GM23338 (cell line): ENCODE measurements around the gene PODN. TPM values are rescaled to one million over a fixed set of nuclear protein-coding genes. Genes with fewer than 3 reads are reported as not detected.

Experiments
- ETS1 ChIP-seq: IDR thresholded peaks from 2 replicates; pipeline ENCODE4 v1.6.1; 2016; ENCODE audit warnings: antibody characterized with exemption
- JUNB ChIP-seq: IDR thresholded peaks from one replicate; pipeline ENCODE4 v1.6.1; 2016; ENCODE audit warnings: antibody characterized with exemption; ENCODE audit not compliant: unreplicated experiment
- NANOG ChIP-seq: IDR thresholded peaks from 2 replicates; pipeline ENCODE4 v1.6.1; 2016; ENCODE audit warnings: antibody characterized with exemption, borderline replicate concordance
- STAT1 ChIP-seq: IDR thresholded peaks from one replicate; pipeline ENCODE4 v1.6.1; 2016; ENCODE audit warnings: antibody characterized with exemption; ENCODE audit not compliant: unreplicated experiment
- ZNF114 ChIP-seq: fragments of 250-450 bp; sonication (Bioruptor Pico); IDR thresholded peaks from 2 replicates; pipeline ENCODE4 v1.5.0; 2020; ENCODE audit warnings: mild to moderate bottlenecking, moderate library complexity
- ZNF331 ChIP-seq: fragments of 250-450 bp; sonication (Bioruptor Pico); IDR thresholded peaks from 2 replicates; pipeline ENCODE4 v1.5.0; 2020; ENCODE audit warnings: low read depth, mild to moderate bottlenecking, moderate library complexity
- ZNF462 ChIP-seq: fragments of 250-450 bp; sonication (Bioruptor Pico); IDR thresholded peaks from 2 replicates; pipeline ENCODE4 v1.5.0; 2020; ENCODE audit warnings: mild to moderate bottlenecking, moderate library complexity
- polyA plus RNA-seq: library from polyadenylated mRNA; unstranded; fragments of >200 nt; fragmentation: Nextera tagmentation; extraction: Ambion mirVana; gene quantifications from 2 replicates; pipeline ENCODE4 v1.2.1, GENCODE V29; 2016
- total RNA-seq: library from RNA; depleted of rRNA; stranded (reverse); fragments of >200 nt; shearing (Covaris generic); gene quantifications from 2 replicates; pipeline ENCODE4 v1.2.3, GENCODE V29; 2014
- TF ChIP-seq, protein P1 (sequence below), 2 experiments: fragments of 200-600 bp in 1 of 2; sonication (generic) in 1 of 2; conservative IDR thresholded peaks; 2 replicates each; pipeline versions ENCODE4 v1.5.1 to v1.6.1; 2016 to 2017; ENCODE audit warnings: antibody characterized with exemption in 2 of 2, low read depth in 2 of 2, mild to moderate bottlenecking in 2 of 2, moderate library complexity in 1 of 2

Gene PODN
- total and polyA plus RNA-seq, 2 experiments from 2014 or later = 0.16 to 0.24 TPM

DNA sequence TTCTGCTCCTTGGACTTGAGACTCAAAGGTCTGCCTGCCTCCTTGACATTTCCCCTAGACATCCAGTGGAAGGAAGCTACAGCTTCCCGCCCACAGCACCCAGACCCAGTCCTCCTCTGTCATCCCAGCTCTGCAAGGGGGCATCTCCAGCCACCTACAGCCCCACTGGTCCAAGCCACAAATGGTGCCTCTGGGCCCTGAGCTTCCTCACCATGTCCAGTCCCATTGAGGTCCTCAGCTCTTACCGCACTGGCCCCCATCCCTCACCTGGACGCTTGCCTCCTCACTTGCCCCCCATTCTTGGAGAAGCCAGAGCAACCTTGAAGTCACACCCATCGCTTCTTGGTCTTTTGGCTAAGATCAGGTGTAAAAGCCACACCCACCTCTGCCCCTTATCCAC lies 13.2 kb downstream of the PODN start (continued):
- no peak for TF ChIP-seq ZNF462
- no peak for TF ChIP-seq ETS1
- TF ChIP-seq JUNB = no peak
- TF ChIP-seq ZNF114 = no peak
- TF ChIP-seq NANOG = no peak
- no peak for TF ChIP-seq STAT1
- TF ChIP-seq, protein P1, sequence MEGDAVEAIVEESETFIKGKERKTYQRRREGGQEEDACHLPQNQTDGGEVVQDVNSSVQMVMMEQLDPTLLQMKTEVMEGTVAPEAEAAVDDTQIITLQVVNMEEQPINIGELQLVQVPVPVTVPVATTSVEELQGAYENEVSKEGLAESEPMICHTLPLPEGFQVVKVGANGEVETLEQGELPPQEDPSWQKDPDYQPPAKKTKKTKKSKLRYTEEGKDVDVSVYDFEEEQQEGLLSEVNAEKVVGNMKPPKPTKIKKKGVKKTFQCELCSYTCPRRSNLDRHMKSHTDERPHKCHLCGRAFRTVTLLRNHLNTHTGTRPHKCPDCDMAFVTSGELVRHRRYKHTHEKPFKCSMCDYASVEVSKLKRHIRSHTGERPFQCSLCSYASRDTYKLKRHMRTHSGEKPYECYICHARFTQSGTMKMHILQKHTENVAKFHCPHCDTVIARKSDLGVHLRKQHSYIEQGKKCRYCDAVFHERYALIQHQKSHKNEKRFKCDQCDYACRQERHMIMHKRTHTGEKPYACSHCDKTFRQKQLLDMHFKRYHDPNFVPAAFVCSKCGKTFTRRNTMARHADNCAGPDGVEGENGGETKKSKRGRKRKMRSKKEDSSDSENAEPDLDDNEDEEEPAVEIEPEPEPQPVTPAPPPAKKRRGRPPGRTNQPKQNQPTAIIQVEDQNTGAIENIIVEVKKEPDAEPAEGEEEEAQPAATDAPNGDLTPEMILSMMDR (conservative IDR thresholded peaks at IDR 0.05; ENCODE audit: low read depth in 2 of 2) = no peak
- TF ChIP-seq ZNF331 (CRISPR knock-in tag) = no peak
